Right atrium auricular region (tissue), 2 donors: ENCODE results near the gene SYT8. TPM values are rescaled to one million over a fixed set of nuclear protein-coding genes. Genes with fewer than 3 reads are reported as not detected.

Experiments used
- DNase-seq: peaks from one replicate; pipeline ENCODE4 v3.0.0-alpha.2; 2019; ENCODE audit warnings: low spot score
- H3K27ac ChIP-seq, 2 donors: fragments of 200-600 bp; sonication (generic); 1 replicate in 1 of 2; 2 replicates in 1 of 2; pipeline ENCODE4 v1.5.1; 2016 to 2019
- H3K27me3 ChIP-seq, 2 donors: fragments of 200-600 bp; sonication (generic); one replicate each; pipeline versions ENCODE4 v1.5.1 to v1.6.0; 2017 to 2019
- H3K36me3 ChIP-seq: fragments of 200-600 bp; sonication (generic); one replicate; pipeline ENCODE4 v1.5.1; 2016
- H3K4me1 ChIP-seq, 2 donors: fragments of 200-600 bp; sonication (generic); one replicate each; pipeline versions ENCODE4 v1.5.1 to v1.6.0; 2017 to 2019
- H3K4me3 ChIP-seq, 2 donors: fragments of 200-600 bp; sonication (generic); 1 replicate in 1 of 2; 2 replicates in 1 of 2; pipeline ENCODE4 v1.5.1; 2017 to 2019; ENCODE audit warnings: mild to moderate bottlenecking in 1 of 2, moderate library complexity in 1 of 2
- H3K9me3 ChIP-seq, 2 donors: fragments of 200-600 bp; sonication (generic); one replicate each; pipeline ENCODE4 v1.5.1; 2019
- CTCF ChIP-seq, 2 donors: fragments of 200-600 bp; sonication (generic); IDR thresholded peaks; one replicate each; pipeline ENCODE4 v1.5.1; 2019; ENCODE audit warnings: antibody characterized with exemption in 2 of 2
- total RNA-seq, 2 donors: library from RNA; depleted of rRNA; stranded (reverse); fragments of >200 nt; gene quantifications; one replicate each; pipeline ENCODE4 v1.1.0, GENCODE V29; 2016

SYT8 gene
- total RNA-seq, 2 donors from 2014 or later, result not detected

DNA sequence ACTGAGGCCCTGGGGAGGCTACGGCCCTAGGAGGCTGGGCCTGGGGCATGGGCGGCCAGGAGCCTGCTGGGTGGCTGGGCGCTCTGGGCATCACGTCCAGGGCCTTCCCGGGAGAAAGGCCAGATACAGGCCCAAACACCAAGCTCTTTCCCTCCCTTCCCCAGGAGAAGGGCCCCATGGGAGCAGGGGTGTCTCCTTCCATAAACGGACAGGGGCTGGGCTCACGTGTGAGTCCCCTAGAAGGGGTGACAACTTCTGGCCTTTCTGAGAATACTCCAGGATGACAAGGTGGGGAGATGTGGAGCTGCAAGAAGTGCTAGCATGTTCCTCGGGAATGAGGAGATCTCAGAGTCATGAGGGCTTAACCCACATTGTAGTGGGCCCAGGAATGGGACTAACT is 19.5 kb upstream of the SYT8 start:
- no peak for TF ChIP-seq CTCF (IDR thresholded peaks at IDR 0.05)

DNA sequence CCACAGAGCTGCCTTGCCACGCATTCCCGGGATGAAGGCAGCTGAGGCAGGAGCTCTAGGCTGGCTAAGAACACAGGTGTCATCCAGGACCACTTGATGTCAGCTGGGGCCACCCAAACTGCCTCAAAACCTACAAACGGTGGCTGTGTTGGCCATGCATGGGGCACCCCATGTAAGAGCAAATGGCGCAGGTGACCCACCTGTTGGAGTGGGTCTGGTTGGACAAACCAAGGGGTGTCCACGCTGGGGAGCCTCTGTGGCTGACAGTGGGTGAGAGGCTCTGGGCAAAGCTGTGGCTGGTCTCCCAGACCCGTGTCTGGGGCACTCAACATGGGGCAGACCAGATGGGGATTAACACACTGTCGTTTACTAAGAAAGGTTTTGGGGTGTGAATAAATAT is 19.0 kb upstream of the SYT8 start:
- H3K36me3 ChIP-seq, result no peaks in the 10 kb centered on the region
- no peak for DNase-seq
- no peak for TF ChIP-seq CTCF (IDR thresholded peaks at IDR 0.05)

More for the DNA sequence above, 19.5 kb upstream of the SYT8 start:
- Histone ChIP-seq H3K36me3 (no peaks in the 10 kb centered on the region), H3K4me1 (no peaks in the 10 kb centered on the region), H3K27me3 (no peaks in the 10 kb centered on the region), H3K9me3 (peaks cover 0 to 16% of the 10 kb centered on the region in 2 donors), H3K27ac (no peak overlapping the region), H3K4me3 (no peak overlapping the region)
- DNase-seq, result no peak

GRCh38 chr11:1817000-1817399 is 17.8 kb upstream of the SYT8 start:
- H3K27me3 ChIP-seq, result no peaks in the 10 kb centered on the region
- DNase-seq, result no peak

More for the DNA sequence above, 19.0 kb upstream of the SYT8 start:
- no peaks in the 10 kb centered on the region for H3K4me1 ChIP-seq
- no peaks in the 10 kb centered on the region for H3K27me3 ChIP-seq
- peaks cover 0 to 16% of the 10 kb centered on the region in 2 donors for H3K9me3 ChIP-seq
- no peak overlapping the region for H3K27ac ChIP-seq
- no peak overlapping the region for H3K4me3 ChIP-seq

GRCh38 chr11:1817511-1817910 is 17.3 kb upstream of the SYT8 start:
- Histone ChIP-seq H3K9me3 (peaks cover 0 to 16% of the 10 kb centered on the region in 2 donors), H3K36me3 (no peaks in the 10 kb centered on the region), H3K4me3 (no peak overlapping the region), H3K27me3 (no peaks in the 10 kb centered on the region), H3K4me1 (no peaks in the 10 kb centered on the region), H3K27ac (no peak overlapping the region)
- no peak for TF ChIP-seq CTCF (IDR thresholded peaks at IDR 0.05)
- no peak for DNase-seq

More at GRCh38 chr11:1817000-1817399, 17.8 kb upstream of the SYT8 start:
- Histone ChIP-seq H3K36me3 (no peaks in the 10 kb centered on the region), H3K4me1 (no peaks in the 10 kb centered on the region), H3K9me3 (peaks cover 0 to 16% of the 10 kb centered on the region in 2 donors), H3K4me3 (no peak overlapping the region), H3K27ac (no peak overlapping the region)
- TF ChIP-seq CTCF (IDR thresholded peaks at IDR 0.05), result no peak

DNA sequence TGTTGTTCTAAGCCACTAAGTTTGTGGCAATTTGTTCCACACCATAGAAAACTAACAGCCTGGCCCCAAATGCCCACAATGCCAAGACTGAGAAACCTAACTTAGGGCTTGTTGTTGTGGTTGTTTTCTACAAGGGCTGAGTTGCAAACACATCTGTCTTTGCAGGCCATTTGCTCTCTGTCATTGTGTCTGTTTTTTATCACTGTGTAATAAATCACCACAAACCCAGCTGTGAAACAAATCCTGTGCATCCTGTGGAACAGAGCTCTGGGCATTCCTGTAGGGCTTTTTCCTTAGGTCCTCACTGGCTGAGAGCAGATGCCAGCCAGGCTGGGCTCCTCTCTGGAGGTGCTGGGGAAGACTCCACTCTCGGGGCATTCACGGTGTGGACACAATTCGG is 15.7 kb upstream of the SYT8 start:
- DNase-seq, result no peak
- Histone ChIP-seq H3K27ac (no peak overlapping the region), H3K4me3 (no peak overlapping the region), H3K9me3 (peaks cover 0 to 16% of the 10 kb centered on the region in 2 donors), H3K4me1 (no peaks in the 10 kb centered on the region), H3K36me3 (no peaks in the 10 kb centered on the region), H3K27me3 (no peaks in the 10 kb centered on the region)
- no peak for TF ChIP-seq CTCF (IDR thresholded peaks at IDR 0.05)
